Activated CD8-positive, alpha-beta memory T cell treated with anti-CD3 and anti-CD28 coated beads for 36 hours (primary cell): Measurements from ENCODE around the gene NGEF. TPM values are rescaled to one million over a fixed set of nuclear protein-coding genes. Genes with fewer than 3 reads are reported as not detected.

Experiments
- CTCF ChIA-PET: fragments of 350-600 bp; sonication (Branson Sonifier 250); formaldehyde crosslinking; loops from one replicate; lab custom pipeline; 2021; ENCODE audit warnings: antibody characterized with exemption; lab: Charles Lee
- POLR2A ChIA-PET: fragments of 350-600 bp; sonication (Branson Sonifier 250); formaldehyde crosslinking; loops from one replicate; lab custom pipeline; 2021; ENCODE audit warnings: antibody characterized with exemption; lab: Charles Lee
- total RNA-seq, 2 experiments: library from RNA; stranded (reverse); gene quantifications; one replicate each; pipeline ENCODE4 v1.2.3, GENCODE V29; 2021

The NGEF gene
- total RNA-seq, 2 experiments from 2014 or later, result 0.10 to 0.13 TPM

GRCh38 chr2:232896720-232897597, 116.1 kb downstream of the NGEF start:
- POLR2A ChIA-PET, result no interaction called here
- CTCF ChIA-PET, result interaction anchor here (0.9 to 1.2 kb wide), 2 partner anchors 17 to 35 kb away, joined by 3 read pairs; no protein-coding TSS in a partner anchor

GRCh38 chr2:232896111-232896510, 116.9 kb downstream of the NGEF start:
- ChIA-PET POLR2A (no interaction called here), CTCF (no interaction called here)

DNA sequence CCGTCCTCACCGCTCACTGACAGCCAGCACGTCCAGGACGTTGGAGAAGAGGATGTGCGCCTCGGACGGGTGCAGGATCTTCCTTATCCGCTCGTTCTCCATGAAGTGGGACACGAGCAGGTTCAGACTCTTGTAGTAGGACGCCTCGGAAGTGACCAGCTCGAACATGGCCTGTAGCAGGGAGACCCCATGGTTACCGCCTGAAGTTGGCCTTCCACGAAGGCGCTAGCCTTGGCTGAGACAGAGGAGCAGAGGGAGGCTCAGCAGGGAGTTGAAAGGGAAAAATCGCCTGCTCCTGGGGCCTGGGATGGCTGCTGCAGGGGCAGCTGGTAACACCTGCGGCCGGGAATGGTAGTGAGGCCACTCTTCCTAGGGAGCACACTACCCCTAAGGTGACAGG, 118.3 kb downstream of the NGEF start:
- CTCF ChIA-PET, result no interaction called here
- POLR2A ChIA-PET, result no interaction called here

DNA sequence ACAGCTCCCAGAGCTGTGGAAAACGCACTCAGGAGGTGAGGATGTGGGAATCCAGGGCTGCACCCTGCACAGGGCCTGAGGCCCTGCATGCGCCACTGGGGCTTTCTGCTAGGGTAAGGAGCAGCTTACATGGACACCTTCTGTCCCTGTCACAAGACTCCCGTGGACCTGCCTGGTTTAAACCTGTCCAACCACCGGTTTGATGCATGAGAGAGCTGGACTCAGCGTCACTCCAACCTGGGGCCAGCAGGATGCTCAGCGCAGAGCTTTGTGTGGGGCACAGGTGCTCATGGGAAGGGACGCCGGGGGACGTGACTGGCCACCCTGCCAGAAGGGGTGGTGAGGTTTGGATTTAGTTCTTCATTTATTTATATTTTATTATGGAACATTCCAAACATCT, 118.8 kb downstream of the NGEF start:
- CTCF ChIA-PET, result no interaction called here
- POLR2A ChIA-PET, result no interaction called here

DNA sequence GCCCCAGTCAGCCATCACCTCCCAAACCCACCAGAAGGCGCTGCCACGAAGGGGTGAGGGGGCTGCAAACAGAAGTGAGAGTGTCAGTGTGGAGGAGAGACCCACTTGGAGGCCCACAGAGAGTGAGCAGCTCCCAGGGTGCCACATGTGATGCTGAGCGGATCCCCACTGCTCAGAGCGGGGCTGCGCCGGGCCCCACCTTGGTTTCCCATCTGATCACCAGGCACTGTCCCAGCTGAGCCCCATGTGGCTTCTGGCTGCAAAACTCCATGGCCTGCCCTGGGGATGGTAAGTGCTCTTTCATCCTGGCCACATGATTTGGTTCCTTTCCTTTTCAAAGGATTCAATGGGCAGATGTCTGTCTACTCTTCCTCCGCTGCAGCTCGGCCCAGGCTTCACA, 119.2 kb downstream of the NGEF start:
- ChIA-PET POLR2A (no interaction called here), CTCF (no interaction called here)

DNA sequence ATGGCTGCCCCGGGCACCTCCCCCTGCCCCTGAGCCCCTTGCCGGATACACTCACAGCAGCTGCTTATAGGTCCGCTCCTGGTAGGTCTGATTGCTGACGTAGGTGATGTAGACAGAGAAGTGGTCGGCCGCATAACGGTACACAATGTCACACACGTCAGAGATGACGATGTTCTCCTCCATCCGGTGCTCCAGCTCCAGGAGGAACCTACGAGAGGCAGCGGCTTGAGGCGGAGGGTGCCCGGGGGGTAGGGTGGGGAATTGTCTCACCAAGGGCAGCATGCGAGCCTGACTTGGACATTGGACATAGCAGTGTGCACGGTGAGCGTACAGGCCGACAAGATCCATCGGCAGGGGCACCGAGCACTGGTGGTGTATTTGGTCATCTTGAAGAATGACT, 120.2 kb downstream of the NGEF start:
- ChIA-PET CTCF (no interaction called here), POLR2A (no interaction called here)

DNA sequence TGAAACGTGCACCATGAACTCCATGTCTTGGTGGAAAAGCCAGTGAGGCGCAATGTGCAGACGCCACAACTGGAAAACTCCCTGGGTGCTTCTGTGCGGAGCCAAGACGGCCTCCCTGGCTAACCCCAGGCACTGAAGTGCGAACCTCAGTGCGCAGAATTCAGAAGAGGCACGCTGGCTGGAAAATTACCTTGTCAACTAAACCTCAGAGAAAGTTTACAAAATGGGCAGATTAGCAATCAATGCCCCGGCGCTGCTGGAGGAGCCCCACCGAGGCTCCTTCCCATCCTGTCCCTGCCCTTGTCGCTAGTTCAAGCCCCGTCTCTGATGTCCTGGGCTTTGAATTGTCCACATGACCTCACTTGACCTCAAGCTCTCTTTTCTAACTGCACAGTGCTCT, 120.8 kb downstream of the NGEF start:
- ChIA-PET CTCF (no interaction called here), POLR2A (no interaction called here)

GRCh38 chr2:232891621-232892071, 121.4 kb downstream of the NGEF start:
- CTCF ChIA-PET, result no interaction called here
- POLR2A ChIA-PET, result no interaction called here

- ChIA-PET CTCF (no interaction called here), POLR2A (no interaction called here)
These were observed 122.0 kb downstream of the NGEF start for GRCh38 chr2:232890896-232891601.

- CTCF ChIA-PET, result no interaction called here
- POLR2A ChIA-PET, result no interaction called here
These were observed 122.5 kb downstream of the NGEF start for GRCh38 chr2:232890536-232890895.

GRCh38 chr2:232889876-232890401, 123.1 kb downstream of the NGEF start:
- POLR2A ChIA-PET, result no interaction called here
- CTCF ChIA-PET, result no interaction called here

DNA sequence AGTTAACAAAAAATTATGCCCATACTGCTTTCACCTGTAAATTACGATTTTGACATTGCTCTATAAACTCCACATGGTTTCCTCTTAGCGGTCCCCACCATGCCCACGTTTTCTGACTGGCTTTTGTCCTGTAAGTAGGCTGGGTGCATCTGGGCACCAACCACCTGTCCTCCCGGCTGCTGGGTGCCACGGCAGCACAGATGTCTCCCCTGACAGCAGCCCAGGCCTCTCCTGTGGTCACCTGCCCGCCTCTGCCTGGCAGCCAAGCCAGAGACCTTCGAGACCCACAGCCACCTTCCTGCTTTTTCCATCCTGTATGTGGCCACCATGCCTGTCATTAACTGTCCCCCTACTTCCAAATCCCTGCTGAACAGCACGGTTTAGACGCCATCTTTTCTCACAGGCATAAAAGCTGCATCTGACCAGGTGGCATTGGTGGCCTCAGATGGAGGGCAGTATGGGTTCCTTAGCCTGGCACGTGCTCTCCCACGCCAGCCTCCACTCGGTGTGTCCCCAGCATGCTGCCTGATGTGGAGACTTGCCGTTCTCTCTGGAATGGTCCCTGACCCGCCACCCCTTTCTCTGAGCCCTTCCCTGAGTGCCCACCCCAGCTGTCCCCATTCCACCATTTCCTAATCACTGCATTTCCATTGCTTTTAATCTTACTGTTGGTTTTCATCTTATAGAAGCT, 124.1 kb downstream of the NGEF start:
- ChIA-PET CTCF (no interaction called here), POLR2A (no interaction called here)

DNA sequence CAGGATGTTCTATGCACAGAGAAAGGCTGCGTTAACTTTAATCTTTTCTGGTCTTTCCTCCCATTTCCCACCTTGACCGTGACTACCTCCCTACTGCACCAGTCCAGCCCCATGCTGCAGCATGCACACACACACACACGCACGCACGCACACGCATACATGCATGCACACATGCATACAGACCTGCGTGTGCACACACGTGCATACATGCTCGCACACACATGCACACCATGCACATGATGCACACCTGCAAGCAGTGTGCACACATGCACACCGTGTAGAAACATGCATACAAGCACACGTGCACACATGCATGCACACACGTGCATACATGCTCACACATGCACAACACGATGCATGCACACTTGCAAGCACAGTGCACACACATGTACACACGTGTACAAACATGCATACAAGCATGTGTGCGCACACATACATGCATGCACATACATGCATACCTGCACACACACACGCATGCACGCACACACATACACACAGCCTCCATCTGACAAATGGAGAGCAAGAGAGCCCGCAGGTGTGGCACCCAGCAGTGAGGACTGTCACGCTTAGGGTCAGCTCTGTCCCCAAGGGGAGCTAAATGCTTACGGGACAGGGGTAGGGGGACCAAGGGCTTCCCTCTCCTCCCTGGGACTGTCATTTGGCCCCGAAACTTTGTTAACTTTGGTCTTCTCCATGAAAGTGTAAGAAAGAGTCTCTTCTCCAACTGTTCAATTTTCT, 124.8 kb downstream of the NGEF start:
- POLR2A ChIA-PET, result no interaction called here
- CTCF ChIA-PET, result no interaction called here

- CTCF ChIA-PET, result no interaction called here
- POLR2A ChIA-PET, result no interaction called here
These were observed 125.7 kb downstream of the NGEF start for GRCh38 chr2:232887171-232887850.

GRCh38 chr2:232886632-232887031, 126.4 kb downstream of the NGEF start:
- POLR2A ChIA-PET, result no interaction called here
- CTCF ChIA-PET, result no interaction called here

DNA sequence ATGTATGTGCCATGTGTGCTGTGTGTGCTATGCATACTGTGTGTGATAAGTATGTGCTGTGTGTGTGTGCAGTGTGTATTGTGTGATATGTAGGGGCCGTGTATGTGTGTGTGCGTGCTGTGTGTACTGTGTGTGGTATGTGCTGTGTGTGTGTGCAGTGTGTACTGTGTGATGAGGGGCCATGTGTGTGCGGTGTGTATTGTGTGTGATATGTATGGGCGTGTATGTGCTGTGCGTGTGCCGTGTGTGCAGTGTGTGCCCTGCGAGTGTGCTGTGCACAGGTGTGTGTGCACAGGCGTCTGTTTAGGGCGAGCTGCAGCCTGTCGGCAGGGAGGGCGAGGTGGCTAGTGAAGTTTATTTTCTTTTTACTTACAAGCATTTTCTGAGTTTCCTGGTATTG, 126.9 kb downstream of the NGEF start:
- ChIA-PET CTCF (no interaction called here), POLR2A (no interaction called here)

DNA sequence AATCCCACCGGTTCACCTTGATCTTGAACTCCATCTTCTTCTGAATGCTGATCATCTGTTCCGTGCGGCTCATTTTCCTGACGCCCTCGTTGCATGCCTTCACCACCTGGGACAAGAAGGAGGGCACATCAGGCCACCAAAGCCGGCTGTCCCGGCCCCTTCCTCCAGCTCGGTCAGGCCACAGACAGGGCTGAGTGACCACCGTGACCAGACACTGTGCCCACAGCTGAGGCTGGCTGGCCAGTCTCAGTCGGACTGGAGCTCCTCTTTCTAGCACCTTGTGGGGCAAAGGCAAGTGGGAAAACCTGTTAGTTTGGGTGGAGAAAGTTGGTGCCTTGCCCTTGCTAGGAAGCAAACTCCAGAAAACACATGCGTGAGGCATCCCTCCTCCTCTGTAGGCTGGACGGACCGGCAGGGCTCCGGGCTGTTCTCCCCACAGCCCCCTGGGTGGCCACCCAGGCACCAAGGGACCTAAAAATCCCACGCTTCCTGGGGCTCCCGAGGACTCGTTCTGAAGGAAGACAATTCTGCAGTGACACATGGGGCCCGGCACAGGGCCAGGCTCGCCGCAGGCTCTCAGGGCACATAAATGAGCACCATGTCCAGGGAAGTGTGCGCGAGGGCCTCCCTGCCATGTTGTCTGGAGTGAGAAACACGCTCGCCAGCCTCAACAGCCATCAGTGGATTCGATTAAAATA, 127.6 kb downstream of the NGEF start:
- ChIA-PET POLR2A (no interaction called here), CTCF (no interaction called here)

- POLR2A ChIA-PET, result no interaction called here
- CTCF ChIA-PET, result no interaction called here
These were observed 128.3 kb downstream of the NGEF start for GRCh38 chr2:232884549-232885263.
